HEK293 (cell line): ENCODE measurements around the gene IL12RB1.
"Not testable (repeated sequence)": the region's sequence is repeated elsewhere in the genome, so short reads cannot be mapped to it uniquely, and the experiment has no call there.

Experiments used
- BCL11A ChIP-seq: fragments of 450-650 bp; formaldehyde crosslinking; IDR thresholded peaks from 2 replicates; pipeline ENCODE4 v1.5.1; 2016; ENCODE audit warnings: low read depth, missing biosample characterization, missing genetic modification characterization
- OSR2 ChIP-seq: fragments of 450-650 bp; formaldehyde crosslinking; IDR thresholded peaks from 2 replicates; pipeline ENCODE4 v1.5.1; 2016; ENCODE audit warnings: missing biosample characterization, missing genetic modification characterization
- ZNF585B ChIP-seq: fragments of 450-650 bp; formaldehyde crosslinking; IDR thresholded peaks from 2 replicates; pipeline ENCODE4 v1.5.1; 2016; ENCODE audit warnings: missing biosample characterization, missing genetic modification characterization
- TF ChIP-seq, protein P1 (sequence below): fragments of 450-650 bp; formaldehyde crosslinking; IDR thresholded peaks from 2 replicates; pipeline ENCODE4 v1.5.1; 2016; ENCODE audit warnings: missing biosample characterization, missing genetic modification characterization, borderline replicate concordance
- TF ChIP-seq, protein P2 (sequence below): fragments of 450-650 bp; formaldehyde crosslinking; IDR thresholded peaks from 2 replicates; pipeline ENCODE4 v1.5.1; 2016; ENCODE audit warnings: missing biosample characterization, missing genetic modification characterization
- TF ChIP-seq, protein P3 (sequence below): fragments of 450-650 bp; formaldehyde crosslinking; IDR thresholded peaks from 2 replicates; pipeline ENCODE4 v1.5.1; 2017; ENCODE audit warnings: missing biosample characterization, missing genetic modification characterization

DNA sequence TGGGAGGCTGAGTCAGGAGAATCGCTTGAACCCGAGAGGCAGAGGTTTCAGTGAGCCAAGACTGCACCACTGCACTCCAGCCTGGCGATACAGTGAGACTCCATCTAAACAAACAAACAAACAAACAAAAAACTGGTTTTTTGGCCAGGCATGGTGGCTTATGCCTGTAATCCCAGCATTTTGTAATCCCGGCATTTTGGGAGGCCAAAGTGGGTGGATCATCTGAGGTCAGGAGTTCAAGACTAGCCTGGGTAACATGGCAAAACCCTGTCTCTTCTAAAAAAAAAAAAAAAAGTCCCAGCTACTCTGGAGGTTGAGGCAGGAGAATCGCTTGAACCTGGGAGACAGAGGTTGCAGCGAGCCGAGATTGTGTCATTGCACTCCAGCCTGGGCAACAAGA, 18.5 kb upstream of the IL12RB1 start:
- TF ChIP-seq, protein P1, sequence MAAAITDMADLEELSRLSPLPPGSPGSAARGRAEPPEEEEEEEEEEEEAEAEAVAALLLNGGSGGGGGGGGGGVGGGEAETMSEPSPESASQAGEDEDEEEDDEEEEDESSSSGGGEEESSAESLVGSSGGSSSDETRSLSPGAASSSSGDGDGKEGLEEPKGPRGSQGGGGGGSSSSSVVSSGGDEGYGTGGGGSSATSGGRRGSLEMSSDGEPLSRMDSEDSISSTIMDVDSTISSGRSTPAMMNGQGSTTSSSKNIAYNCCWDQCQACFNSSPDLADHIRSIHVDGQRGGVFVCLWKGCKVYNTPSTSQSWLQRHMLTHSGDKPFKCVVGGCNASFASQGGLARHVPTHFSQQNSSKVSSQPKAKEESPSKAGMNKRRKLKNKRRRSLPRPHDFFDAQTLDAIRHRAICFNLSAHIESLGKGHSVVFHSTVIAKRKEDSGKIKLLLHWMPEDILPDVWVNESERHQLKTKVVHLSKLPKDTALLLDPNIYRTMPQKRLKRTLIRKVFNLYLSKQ (tag by site-specific recombination): not testable (repeated sequence)
- TF ChIP-seq, protein P2, sequence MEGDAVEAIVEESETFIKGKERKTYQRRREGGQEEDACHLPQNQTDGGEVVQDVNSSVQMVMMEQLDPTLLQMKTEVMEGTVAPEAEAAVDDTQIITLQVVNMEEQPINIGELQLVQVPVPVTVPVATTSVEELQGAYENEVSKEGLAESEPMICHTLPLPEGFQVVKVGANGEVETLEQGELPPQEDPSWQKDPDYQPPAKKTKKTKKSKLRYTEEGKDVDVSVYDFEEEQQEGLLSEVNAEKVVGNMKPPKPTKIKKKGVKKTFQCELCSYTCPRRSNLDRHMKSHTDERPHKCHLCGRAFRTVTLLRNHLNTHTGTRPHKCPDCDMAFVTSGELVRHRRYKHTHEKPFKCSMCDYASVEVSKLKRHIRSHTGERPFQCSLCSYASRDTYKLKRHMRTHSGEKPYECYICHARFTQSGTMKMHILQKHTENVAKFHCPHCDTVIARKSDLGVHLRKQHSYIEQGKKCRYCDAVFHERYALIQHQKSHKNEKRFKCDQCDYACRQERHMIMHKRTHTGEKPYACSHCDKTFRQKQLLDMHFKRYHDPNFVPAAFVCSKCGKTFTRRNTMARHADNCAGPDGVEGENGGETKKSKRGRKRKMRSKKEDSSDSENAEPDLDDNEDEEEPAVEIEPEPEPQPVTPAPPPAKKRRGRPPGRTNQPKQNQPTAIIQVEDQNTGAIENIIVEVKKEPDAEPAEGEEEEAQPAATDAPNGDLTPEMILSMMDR: not testable (repeated sequence)
- TF ChIP-seq OSR2, ZNF585B, BCL11A (tag by site-specific recombination): not testable (repeated sequence)
- TF ChIP-seq, protein P3, sequence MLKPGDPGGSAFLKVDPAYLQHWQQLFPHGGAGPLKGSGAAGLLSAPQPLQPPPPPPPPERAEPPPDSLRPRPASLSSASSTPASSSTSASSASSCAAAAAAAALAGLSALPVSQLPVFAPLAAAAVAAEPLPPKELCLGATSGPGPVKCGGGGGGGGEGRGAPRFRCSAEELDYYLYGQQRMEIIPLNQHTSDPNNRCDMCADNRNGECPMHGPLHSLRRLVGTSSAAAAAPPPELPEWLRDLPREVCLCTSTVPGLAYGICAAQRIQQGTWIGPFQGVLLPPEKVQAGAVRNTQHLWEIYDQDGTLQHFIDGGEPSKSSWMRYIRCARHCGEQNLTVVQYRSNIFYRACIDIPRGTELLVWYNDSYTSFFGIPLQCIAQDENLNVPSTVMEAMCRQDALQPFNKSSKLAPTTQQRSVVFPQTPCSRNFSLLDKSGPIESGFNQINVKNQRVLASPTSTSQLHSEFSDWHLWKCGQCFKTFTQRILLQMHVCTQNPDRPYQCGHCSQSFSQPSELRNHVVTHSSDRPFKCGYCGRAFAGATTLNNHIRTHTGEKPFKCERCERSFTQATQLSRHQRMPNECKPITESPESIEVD (tag by site-specific recombination): not testable (repeated sequence)
